ENCODE results near the gene NCOA1.

GRCh38 chr2:24730481-24730880 is 239.4 kb downstream of the NCOA1 start:
- TF ChIP-seq POLR2A (IDR thresholded peaks at IDR 0.05) (no peak), POLR2AphosphoS5 (IDR thresholded peaks at IDR 0.05; ENCODE audit: insufficient read depth in 1 of 2, low read depth in 1 of 2) (no peak)

Data from vagina (tissue), 2 donors.